Heart right ventricle (tissue), 16 donors: Measurements from ENCODE around the gene ACVR1. TPM values are rescaled to one million over a fixed set of nuclear protein-coding genes. Genes with fewer than 3 reads are reported as not detected.
A peak's percentile ranks its signal among the peaks of the same experiment; 100 is the strongest.

ENCODE experiments used
- ATAC-seq, 8 donors: fragments of 200-7000 bp; cut with Tn5 transposase; one replicate each; pipeline ENCODE4 v1.9.1; 2020; ENCODE audit warnings: mild to moderate bottlenecking in 8 of 8, moderate library complexity in 8 of 8, moderate number of reproducible peaks in 1 of 8
- DNase-seq, 2 donors: peaks; one replicate each; pipeline ENCODE4 v3.0.0-alpha.2; 2020
- H3K27ac ChIP-seq, 10 donors: fragments of 200-600 bp; sonication (generic) in 2 of 10; one replicate each; pipeline versions ENCODE4 v1.5.0 to v1.8.0; 2020 to 2022; ENCODE audit warnings: mild to moderate bottlenecking in 3 of 10
- H3K27me3 ChIP-seq, 7 donors: fragments of 200-600 bp; one replicate each; pipeline ENCODE4 v1.8.0; 2021 to 2022; ENCODE audit warnings: mild to moderate bottlenecking in 2 of 7
- H3K36me3 ChIP-seq, 9 donors: fragments of 200-600 bp; sonication (generic) in 1 of 9; one replicate each; pipeline versions ENCODE4 v1.5.0 to v1.8.0; 2020 to 2022; ENCODE audit warnings: mild to moderate bottlenecking in 2 of 9
- H3K4me1 ChIP-seq, 9 donors: fragments of 200-600 bp; sonication (generic) in 1 of 9; one replicate each; pipeline versions ENCODE4 v1.5.0 to v1.8.0; 2020 to 2022; ENCODE audit warnings: mild to moderate bottlenecking in 4 of 9
- H3K4me3 ChIP-seq, 10 donors: fragments of 200-600 bp; sonication (generic) in 2 of 10; one replicate each; pipeline versions ENCODE4 v1.5.0 to v1.8.0; 2020 to 2022; ENCODE audit warnings: mild to moderate bottlenecking in 7 of 10, moderate library complexity in 2 of 10
- H3K9me3 ChIP-seq, 11 donors: fragments of 200-600 bp in 10 of 11; sonication (generic) in 2 of 11; one replicate each; pipeline versions ENCODE4 v1.5.0 to v1.8.0; 2013 to 2022; ENCODE audit warnings: mild to moderate bottlenecking in 2 of 11, control low read depth in 1 of 11, moderate library complexity in 1 of 11
- CTCF ChIP-seq, 9 donors: fragments of 200-600 bp; sonication (generic) in 2 of 9; IDR thresholded peaks; one replicate each; pipeline versions ENCODE4 v1.5.0 to v1.8.0; 2021 to 2022; ENCODE audit warnings: antibody characterized with exemption in 9 of 9, mild to moderate bottlenecking in 5 of 9, moderate library complexity in 1 of 9
- WGBS, 2 donors: extraction: QIAGEN DNeasy Blood & Tissue Kit; methylation state at CpG; one replicate each; pipeline ENCODE4 v1.1.7; 2013; ENCODE audit warnings: inconsistent platforms in 1 of 2; 5-methylcytosine and 5-hydroxymethylcytosine counted together
- intact Hi-C, 10 donors: fragments of 100-400 bp; cut with DNase I; formaldehyde crosslinking; loops; one replicate each; pipeline versions ENCODE4 v1.11.1 to v1.14.2; 2022
- polyA plus RNA-seq, 2 donors: library from polyadenylated mRNA; stranded (reverse); fragments of 200-250 nt; gene quantifications; one replicate each; pipeline ENCODE4 v1.2.3, GENCODE V29; 2013
- total RNA-seq, 10 donors: library from RNA; stranded (reverse); fragmentation: NEBNext Ultra II Directional in 3 of 10; extraction: Animal tissue kit (Norgen Biotek cat#: 25700) in 3 of 10; gene quantifications; one replicate each; pipeline versions ENCODE4 v1.2.1 to v1.2.4, GENCODE V29; 2021 to 2023
- donor health status: Arrhythmogenic right ventricular cardiomyopathy.
- donor health status: ischemic (EF 13 %, LVEDD 7.1; RV severe dilation, severe dysfunction).
- donor health status: healthy with polysubstance abuse.
- donor health status: DM: no; HTN: yes; CAD: no.
- donor health status: DM: no; HTN: no; CAD: no.
- donor health status: ischemic (EF 25% LVEDD 6.9; RV normal size, moderate dysfunction).
- donor health status: ischemic (EF 25% LVEDD 5.7; RV mildly dilated, moderate dysfunction).
- donor health status: healthy.
- donor health status: DM: yes; HTN: yes; CAD: no.
- donor health status: Ischemic cardiomyopathy.
- donor health status: ischemic (EF 35%, LVEDD 5.7; RV mildly dilated, moderate dysfunction).
- donor health status: nonischemic (EF 11% LVEDD 7.7; RV severe dilation, severe dysfunction).
- donor health status: DM: yes; HTN: yes; CAD: no.
- donor health status: PGD.
- donor health status: ischemic (EF 29% LVEDD 5.4; RV normal size, mild dysfunction).
- donor health status: nonischemic (EF 23%, LVEDD 6.1; RV moderate dilation, normal function).

The ACVR1 gene
- total and polyA plus RNA-seq, 12 donors: 4.2 to 32.7 (median 22.2) TPM

GRCh38 chr2:157842106-157842879 lies 33.8 kb downstream of the ACVR1 start:
- H3K36me3 ChIP-seq: no peaks in the 10 kb centered on the region
- TF ChIP-seq CTCF (IDR thresholded peaks at IDR 0.05): no peak
- 46 to 48% methylated on average over 3 of the region's 3 CpGs for WGBS, 2 donors
- H3K27ac ChIP-seq: peak overlapping the region in 8 of 10 donors; percentile 11 to 95 (median 62)
- no peak overlapping the region for H3K4me3 ChIP-seq
- H3K9me3 ChIP-seq: no peaks in the 10 kb centered on the region
- H3K27me3 ChIP-seq: no peaks in the 10 kb centered on the region
- peaks cover 17 to 95% (median 69%) of the 10 kb centered on the region in 9 donors for H3K4me1 ChIP-seq
- DNase-seq: no peak
- intact Hi-C loops: loop anchor here in 1 of 10 donors (5.0 kb wide), 1 partner anchor 35 kb away; the partner anchor contains the start of gene ACVR1
- ATAC-seq: peak in 5 of 8 donors; percentile 21 to 67 (median 30)

GRCh38 chr2:157841485-157841884 lies 34.6 kb downstream of the ACVR1 start:
- H3K27me3 ChIP-seq: no peaks in the 10 kb centered on the region
- peak overlapping the region; percentile 7 to 95 (median 62) for H3K27ac ChIP-seq
- no peaks in the 10 kb centered on the region for H3K9me3 ChIP-seq
- TF ChIP-seq CTCF (IDR thresholded peaks at IDR 0.05): no peak
- peaks cover 17 to 96% (median 73%) of the 10 kb centered on the region in 9 donors for H3K4me1 ChIP-seq
- 99 to 100% methylated on average over 2 of the region's 2 CpGs for WGBS, 2 donors
- intact Hi-C loops: loop anchor here in 1 of 10 donors (5.0 kb wide), 1 partner anchor 36 kb away; the partner anchor contains the start of gene ACVR1
- no peak overlapping the region for H3K4me3 ChIP-seq
- no peaks in the 10 kb centered on the region for H3K36me3 ChIP-seq
- ATAC-seq: no peak
- no peak for DNase-seq

GRCh38 chr2:157840568-157841156 lies 35.5 kb downstream of the ACVR1 start:
- DNase-seq: peak; percentile 47 to 49
- Histone ChIP-seq H3K9me3 (no peaks in the 10 kb centered on the region), H3K4me1 (peaks cover 17 to 96% (median 78%) of the 10 kb centered on the region in 9 donors), H3K27me3 (no peaks in the 10 kb centered on the region), H3K4me3 (peak overlapping the region in 1 of 10 donors; percentile 5), H3K36me3 (no peaks in the 10 kb centered on the region), H3K27ac (peak overlapping the region; percentile 7 to 95 (median 62))
- TF ChIP-seq CTCF (IDR thresholded peaks at IDR 0.05): peak in 6 of 9 donors; percentile 9 to 37 (median 31)
- WGBS, 2 donors: 22 to 25% methylated on average over 10 of the region's 10 CpGs
- intact Hi-C loops: loop anchor here in 1 of 10 donors (5.0 kb wide), 1 partner anchor 37 kb away; the partner anchor contains the start of gene ACVR1
- ATAC-seq: peak; percentile 26 to 77 (median 55)

- H3K4me3 ChIP-seq: no peak overlapping the region
- 49 to 52% methylated on average over 2 of the region's 2 CpGs for WGBS, 2 donors
- H3K9me3 ChIP-seq: no peaks in the 10 kb centered on the region
- peak overlapping the region in 7 of 10 donors; percentile 49 to 95 (median 82) for H3K27ac ChIP-seq
- H3K36me3 ChIP-seq: no peaks in the 10 kb centered on the region
- ATAC-seq (no peak), DNase-seq (no peak)
- no peaks in the 10 kb centered on the region for H3K27me3 ChIP-seq
- intact Hi-C loops: loop anchor here in 5 of 10 donors (2.0 to 5.0 kb wide), 5 partner anchors 32 to 53 kb away; partner anchors contain the start of gene ACVR1 (in 3 of the 5)
- TF ChIP-seq CTCF (IDR thresholded peaks at IDR 0.05): no peak
- H3K4me1 ChIP-seq: peaks cover 17 to 92% (median 78%) of the 10 kb centered on the region in 9 donors
These were observed 36.3 kb downstream of the ACVR1 start for GRCh38 chr2:157839822-157840221.
